SK-N-MC (cell line): ENCODE data around the gene HMCN1.

Source experiments
- EZH2 ChIP-seq: fragments of 200-600 bp; sonication (generic); IDR thresholded peaks from one replicate; pipeline ENCODE4 v1.6.1; 2017; ENCODE audit warnings: antibody characterized with exemption
- POLR2AphosphoS5 ChIP-seq: IDR thresholded peaks from 2 replicates; pipeline ENCODE4 v1.6.1; 2012; ENCODE audit warnings: mild to moderate bottlenecking, low read depth, low read length, borderline replicate concordance

DNA sequence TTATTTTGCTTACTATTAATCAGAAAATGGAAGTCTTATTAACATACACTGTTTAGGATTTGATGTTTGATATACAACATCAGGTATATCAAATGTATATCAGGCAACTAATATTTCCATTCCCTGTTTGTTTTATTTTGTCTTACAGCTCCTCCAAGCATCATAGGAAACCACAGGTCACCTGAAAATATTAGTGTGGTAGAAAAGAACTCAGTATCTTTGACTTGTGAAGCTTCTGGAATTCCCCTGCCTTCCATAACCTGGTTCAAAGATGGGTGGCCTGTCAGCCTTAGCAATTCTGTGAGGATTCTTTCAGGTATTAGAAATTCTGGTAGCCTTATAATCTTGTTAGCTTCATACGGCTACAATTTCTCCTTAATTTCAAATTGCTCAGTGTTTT lies 322.9 kb downstream of the HMCN1 start:
- no peak for TF ChIP-seq EZH2
- TF ChIP-seq POLR2AphosphoS5: no peak
